Thymus (tissue), 11 donors: Measurements from ENCODE around the gene METAP1D. TPM values are rescaled to one million over a fixed set of nuclear protein-coding genes. Genes with fewer than 3 reads are reported as not detected.

Source experiments
- DNase-seq, 9 donors: peaks; one replicate each; pipeline ENCODE4 v3.0.0-alpha.2; 2013; ENCODE audit warnings: low spot score in 9 of 9, low read depth in 6 of 9, missing footprints in 1 of 9
- H3K27ac ChIP-seq, 2 donors: one replicate each; pipeline ENCODE4 v1.5.1; 2013; ENCODE audit warnings: control low read depth in 1 of 2, low read depth in 1 of 2, low read length in 1 of 2, mild to moderate bottlenecking in 1 of 2, moderate library complexity in 1 of 2
- H3K27me3 ChIP-seq, 2 donors: one replicate each; pipeline ENCODE4 v1.5.1; 2013; ENCODE audit warnings: low read length in 1 of 2; ENCODE audit not compliant: control insufficient read depth in 2 of 2, insufficient read depth in 1 of 2
- H3K36me3 ChIP-seq, 2 donors: one replicate each; pipeline ENCODE4 v1.5.1; 2013; ENCODE audit warnings: low read length in 1 of 2, mild to moderate bottlenecking in 1 of 2, moderate library complexity in 1 of 2; ENCODE audit not compliant: control insufficient read depth in 2 of 2, insufficient read depth in 2 of 2
- H3K4me1 ChIP-seq, 2 donors: one replicate each; pipeline ENCODE4 v1.5.1; 2013; ENCODE audit warnings: low read length in 2 of 2; ENCODE audit not compliant: control insufficient read depth in 2 of 2, insufficient read depth in 2 of 2
- H3K4me3 ChIP-seq, 2 donors: one replicate each; pipeline ENCODE4 v1.5.1; 2013; ENCODE audit warnings: low read length in 2 of 2, control low read depth in 1 of 2, mild to moderate bottlenecking in 1 of 2
- H3K9me3 ChIP-seq, 2 donors: one replicate each; pipeline ENCODE4 v1.5.1; 2013; ENCODE audit warnings: low read length in 1 of 2, mild to moderate bottlenecking in 1 of 2; ENCODE audit not compliant: control insufficient read depth in 2 of 2, insufficient read depth in 1 of 2
- WGBS: extraction: QIAGEN DNeasy Blood & Tissue Kit; methylation state at CpG from one replicate; pipeline ENCODE4 v1.1.7; 2013; 5-methylcytosine and 5-hydroxymethylcytosine counted together
- polyA plus RNA-seq: library from polyadenylated mRNA; stranded (reverse); fragments of 200-250 nt; gene quantifications from one replicate; pipeline ENCODE4 v1.2.3, GENCODE V29; 2013
- total RNA-seq: library from RNA; stranded (reverse); fragments of 120-200 nt; gene quantifications from one replicate; pipeline ENCODE4 v1.2.4, GENCODE V29; 2013
- donor health status: healthy.

Gene METAP1D
- total and polyA plus RNA-seq, 2 donors: 2.4 to 4.2 TPM

DNA sequence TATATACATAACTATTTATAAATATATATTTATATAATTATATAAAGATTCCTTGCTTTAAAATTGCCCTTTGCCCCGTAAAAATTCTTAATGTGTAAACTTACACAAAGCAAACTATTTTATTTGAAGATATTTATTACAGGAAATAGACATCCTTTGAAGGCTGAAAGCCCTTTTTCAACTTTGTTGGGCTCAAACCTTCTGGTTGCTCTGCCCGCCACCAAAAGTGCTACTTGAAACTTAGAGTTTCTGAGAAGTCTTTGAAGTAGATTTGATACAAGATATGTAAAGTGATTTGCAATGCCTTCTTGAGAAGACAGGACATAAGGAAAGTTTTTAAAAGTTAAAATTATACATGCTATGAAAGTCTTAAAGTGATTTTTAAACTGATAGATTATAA, 36.6 kb upstream of the METAP1D start:
- Histone ChIP-seq H3K36me3 (peaks cover 3 to 19% of the 10 kb centered on the region in 2 donors), H3K4me3 (no peak overlapping the region), H3K4me1 (no peaks in the 10 kb centered on the region), H3K27me3 (no peaks in the 10 kb centered on the region), H3K9me3 (no peaks in the 10 kb centered on the region), H3K27ac (no peak overlapping the region)
- WGBS: 59% methylated on average over 2 of the region's 2 CpGs
- peak in 1 of 9 donors; percentile 35 for DNase-seq

GRCh38 chr2:171964308-171964707, 35.4 kb upstream of the METAP1D start:
- Histone ChIP-seq H3K4me3 (no peak overlapping the region), H3K9me3 (no peaks in the 10 kb centered on the region), H3K27ac (no peak overlapping the region), H3K36me3 (peaks cover 3 to 26% of the 10 kb centered on the region in 2 donors), H3K27me3 (no peaks in the 10 kb centered on the region), H3K4me1 (no peaks in the 10 kb centered on the region)
- 75% methylated on average over 2 of the region's 2 CpGs for WGBS
- DNase-seq: no peak

- DNase-seq: no peak
- H3K9me3 ChIP-seq: no peaks in the 10 kb centered on the region
- no peak overlapping the region for H3K4me3 ChIP-seq
- WGBS: 97% methylated on average over 3 of the region's 3 CpGs
- H3K36me3 ChIP-seq: peaks cover 3 to 26% of the 10 kb centered on the region in 2 donors
- no peaks in the 10 kb centered on the region for H3K27me3 ChIP-seq
- no peaks in the 10 kb centered on the region for H3K4me1 ChIP-seq
- no peak overlapping the region for H3K27ac ChIP-seq
Observed at GRCh38 chr2:171965238-171965637, 34.5 kb upstream of the METAP1D start.

DNA sequence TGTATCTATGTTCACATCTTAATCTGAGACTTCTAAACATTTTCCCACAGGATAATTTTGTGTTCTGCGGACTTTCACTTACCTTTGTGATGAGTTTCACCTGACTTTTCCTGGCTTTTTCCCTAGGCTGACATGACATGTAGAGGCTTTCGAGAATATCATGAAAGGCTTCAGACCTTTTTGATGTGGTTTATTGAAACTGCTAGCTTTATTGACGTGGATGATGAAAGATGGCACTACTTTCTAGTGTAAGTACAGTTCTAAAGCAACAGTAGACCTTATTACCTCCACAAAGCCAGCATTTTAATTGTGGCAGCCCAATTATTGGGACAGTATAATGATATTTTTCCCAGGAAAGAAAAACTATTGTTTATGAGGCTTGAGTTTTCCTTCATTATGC, 34.1 kb upstream of the METAP1D start:
- no peak overlapping the region for H3K27ac ChIP-seq
- 44% methylated on average over 3 of the region's 3 CpGs for WGBS
- H3K4me3 ChIP-seq: no peak overlapping the region
- no peaks in the 10 kb centered on the region for H3K4me1 ChIP-seq
- H3K36me3 ChIP-seq: peaks cover 3 to 26% of the 10 kb centered on the region in 2 donors
- no peaks in the 10 kb centered on the region for H3K27me3 ChIP-seq
- peak in 1 of 9 donors; percentile 36 for DNase-seq
- H3K9me3 ChIP-seq: no peaks in the 10 kb centered on the region

DNA sequence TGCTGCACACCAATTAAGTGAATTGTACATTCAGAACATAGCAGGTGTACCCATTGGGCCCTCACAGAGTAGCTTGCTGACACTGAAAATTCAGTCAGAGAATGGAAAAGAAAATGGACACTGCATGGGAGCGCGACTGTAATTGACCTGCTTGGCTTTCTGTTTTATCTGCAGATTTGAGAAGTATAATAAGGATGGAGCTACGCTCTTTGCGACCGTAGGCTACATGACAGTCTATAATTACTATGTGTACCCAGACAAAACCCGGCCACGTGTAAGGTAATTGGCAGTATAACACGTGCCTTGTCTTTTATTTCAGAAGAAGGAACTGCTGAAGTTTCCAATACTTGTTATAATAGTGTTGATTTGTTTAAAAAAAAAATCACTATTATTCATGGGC, 33.5 kb upstream of the METAP1D start:
- no peaks in the 10 kb centered on the region for H3K4me1 ChIP-seq
- no peaks in the 10 kb centered on the region for H3K9me3 ChIP-seq
- no peak for DNase-seq
- no peak overlapping the region for H3K4me3 ChIP-seq
- H3K27me3 ChIP-seq: no peaks in the 10 kb centered on the region
- H3K27ac ChIP-seq: no peak overlapping the region
- WGBS: 99% methylated on average over 8 of the region's 8 CpGs
- peaks cover 3 to 28% of the 10 kb centered on the region in 2 donors for H3K36me3 ChIP-seq

- peaks cover 5 to 30% of the 10 kb centered on the region in 2 donors for H3K36me3 ChIP-seq
- no peaks in the 10 kb centered on the region for H3K27me3 ChIP-seq
- H3K27ac ChIP-seq: no peak overlapping the region
- H3K4me3 ChIP-seq: no peak overlapping the region
- H3K9me3 ChIP-seq: peaks cover 0 to under 1% of the 10 kb centered on the region in 2 donors
- H3K4me1 ChIP-seq: no peaks in the 10 kb centered on the region
- no peak for DNase-seq
Observed at GRCh38 chr2:171966688-171967087, 33.1 kb upstream of the METAP1D start.

GRCh38 chr2:171968509-171968908, 31.2 kb upstream of the METAP1D start:
- peaks cover 12 to 38% of the 10 kb centered on the region in 2 donors for H3K36me3 ChIP-seq
- DNase-seq: no peak
- H3K4me1 ChIP-seq: no peaks in the 10 kb centered on the region
- no peak overlapping the region for H3K27ac ChIP-seq
- H3K9me3 ChIP-seq: peaks cover 0 to 2% of the 10 kb centered on the region in 2 donors
- no peak overlapping the region for H3K4me3 ChIP-seq
- no peaks in the 10 kb centered on the region for H3K27me3 ChIP-seq

- H3K36me3 ChIP-seq: peaks cover 14 to 33% of the 10 kb centered on the region in 2 donors
- no peak overlapping the region for H3K4me3 ChIP-seq
- H3K9me3 ChIP-seq: peaks cover 0 to 2% of the 10 kb centered on the region in 2 donors
- H3K4me1 ChIP-seq: no peaks in the 10 kb centered on the region
- no peak for DNase-seq
- WGBS: 99% methylated on average over 2 of the region's 2 CpGs
- H3K27me3 ChIP-seq: no peaks in the 10 kb centered on the region
- H3K27ac ChIP-seq: no peak overlapping the region
Observed at GRCh38 chr2:171972329-171972982, 27.3 kb upstream of the METAP1D start.

GRCh38 chr2:171979103-171979502, 20.6 kb upstream of the METAP1D start:
- peaks cover 29 to 39% of the 10 kb centered on the region in 2 donors for H3K36me3 ChIP-seq
- H3K4me3 ChIP-seq: no peak overlapping the region
- H3K27me3 ChIP-seq: no peaks in the 10 kb centered on the region
- 98% methylated on average over 4 of the region's 4 CpGs for WGBS
- H3K4me1 ChIP-seq: no peaks in the 10 kb centered on the region
- DNase-seq: no peak
- no peak overlapping the region for H3K27ac ChIP-seq
- H3K9me3 ChIP-seq: no peaks in the 10 kb centered on the region
